Spleen (tissue), 11 donors: ENCODE data around the gene FOLR1. TPM values are rescaled to one million over a fixed set of nuclear protein-coding genes. Genes with fewer than 3 reads are reported as not detected.

Source experiments
- DNase-seq: peaks from one replicate; pipeline ENCODE4 v3.0.0-alpha.2; 2020
- H3K27ac ChIP-seq, 8 donors: fragments of 200-600 bp; sonication (generic) in 7 of 8; 1 replicate in 4 of 8; 2 replicates in 4 of 8; pipeline versions ENCODE4 v1.5.0 to v1.8.0; 2016 to 2021; ENCODE audit warnings: inconsistent platforms in 4 of 8, mild to moderate bottlenecking in 4 of 8, moderate library complexity in 1 of 8
- H3K27me3 ChIP-seq, 7 donors: fragments of 200-600 bp; sonication (generic) in 6 of 7; replicated peaks in 1 of 7; 1 replicate in 4 of 7; 2 replicates in 3 of 7; pipeline versions ENCODE4 v1.5.0 to v1.8.0; 2016 to 2021; ENCODE audit warnings: inconsistent platforms in 3 of 7, mild to moderate bottlenecking in 1 of 7
- H3K36me3 ChIP-seq, 6 donors: fragments of 200-600 bp; sonication (generic) in 5 of 6; 1 replicate in 4 of 6; 2 replicates in 2 of 6; pipeline versions ENCODE4 v1.5.0 to v1.8.0; 2016 to 2021; ENCODE audit warnings: inconsistent platforms in 2 of 6
- H3K4me1 ChIP-seq, 6 donors: fragments of 200-600 bp; sonication (generic) in 5 of 6; 1 replicate in 3 of 6; 2 replicates in 3 of 6; pipeline versions ENCODE4 v1.5.0 to v1.8.0; 2016 to 2021; ENCODE audit warnings: inconsistent platforms in 3 of 6
- H3K4me3 ChIP-seq, 8 donors: fragments of 200-600 bp; sonication (generic) in 7 of 8; 1 replicate in 4 of 8; 2 replicates in 4 of 8; pipeline versions ENCODE4 v1.5.0 to v1.8.0; 2016 to 2021; ENCODE audit warnings: inconsistent platforms in 4 of 8, mild to moderate bottlenecking in 4 of 8, moderate library complexity in 2 of 8
- H3K9me3 ChIP-seq, 8 donors: fragments of 200-600 bp; sonication (generic) in 7 of 8; 1 replicate in 4 of 8; 2 replicates in 4 of 8; pipeline versions ENCODE4 v1.5.0 to v1.8.0; 2016 to 2021; ENCODE audit warnings: inconsistent platforms in 4 of 8
- CTCF ChIP-seq, 11 experiments: fragments of 200-600 bp in 7 of 11; fragments of 450-650 bp in 4 of 11; sonication (generic) in 4 of 11; IDR thresholded peaks in 8 of 11; conservative IDR thresholded peaks in 3 of 11; 1 replicate in 7 of 11; 2 replicates in 4 of 11; pipeline versions ENCODE4 v1.4.0 to v1.8.0; 2016 to 2021; ENCODE audit warnings: antibody characterized with exemption in 11 of 11, inconsistent platforms in 4 of 11, mild to moderate bottlenecking in 1 of 11
- POLR2A ChIP-seq, 3 donors: fragments of 450-650 bp; IDR thresholded peaks; one replicate each; pipeline ENCODE4 v1.5.1; 2017; ENCODE audit warnings: antibody characterized with exemption in 3 of 3, mild to moderate bottlenecking in 1 of 3
- POLR2AphosphoS5 ChIP-seq, 3 donors: sonication (generic); formaldehyde crosslinking; IDR thresholded peaks; one replicate each; pipeline ENCODE4 v1.5.1; 2017; ENCODE audit warnings: antibody characterized with exemption in 3 of 3
- WGBS, 5 donors: extraction: QIAGEN DNeasy Blood & Tissue Kit in 3 of 5; methylation state at CpG; one replicate each; pipeline versions ENCODE4 v1.1.5 to v1.1.7; 2013 to 2018; 5-methylcytosine and 5-hydroxymethylcytosine counted together
- intact Hi-C: fragments of 100-400 bp; cut with DNase I; formaldehyde crosslinking; loops from one replicate; pipeline ENCODE4 v1.15.0; 2023; ENCODE audit warnings: low total_unique reads
- polyA plus RNA-seq, 3 donors: library from polyadenylated mRNA; stranded (reverse); fragments of 200-250 nt; gene quantifications; one replicate each; pipeline ENCODE4 v1.2.1, GENCODE V29; 2013
- total RNA-seq, 7 donors: library from RNA; depleted of rRNA in 3 of 7; stranded (reverse); fragments of >200 nt in 3 of 7; fragmentation: NEBNext Ultra II Directional in 4 of 7; extraction: Animal tissue kit (Norgen Biotek cat#: 25700) in 4 of 7; gene quantifications; one replicate each; pipeline versions ENCODE4 v1.1.0 to v1.2.1, GENCODE V29; 2016 to 2021
- donor health status: healthy with polysubstance abuse.
- donor health status: DM: no; HTN: no; CAD: no; lungs with moderate emphysema.
- donor health status: DM: no; HTN: no; CAD: no.
- donor health status: Bipolar disorder and iron deficiency.
- donor health status: healthy.
- donor health status: DM: no; HTN: no; CAD: no.
- donor health status: DM: yes; HTN: yes; CAD: no.

FOLR1 gene
- total and polyA plus RNA-seq, 10 donors: 0.10 TPM; not detected in 9

DNA sequence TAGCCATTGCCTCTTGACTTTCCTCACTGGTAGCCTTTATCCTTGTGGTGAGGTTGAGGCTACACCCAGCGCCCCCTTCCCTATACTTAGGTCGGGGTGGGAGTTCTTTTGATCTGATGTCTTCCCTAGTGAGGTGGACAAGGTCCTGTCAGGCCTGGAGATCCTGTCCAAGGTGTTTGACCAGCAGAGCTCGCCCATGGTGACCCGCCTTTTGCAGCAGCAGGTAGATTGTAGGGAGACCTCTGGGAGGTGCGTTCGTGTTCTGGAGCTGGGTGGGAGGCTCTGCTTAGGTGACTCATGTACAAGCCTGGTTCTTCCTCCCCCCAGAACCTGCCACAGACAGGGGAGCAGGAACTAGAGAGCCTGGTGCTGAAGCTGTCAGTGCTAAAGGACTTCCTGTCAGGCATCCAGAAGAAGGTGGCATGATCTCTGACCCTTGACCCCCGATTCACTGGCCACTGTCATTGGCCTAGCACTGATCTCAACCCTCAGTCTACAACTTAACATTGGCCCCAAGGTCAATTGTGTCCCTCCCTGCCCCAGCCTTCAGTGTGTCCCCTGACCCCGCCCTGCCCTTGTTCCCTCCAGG is 37.5 kb downstream of the FOLR1 start:
- WGBS, 5 donors: 91 to 96% (median 95%) methylated on average over 8 of the region's 8 CpGs
- peaks cover 8 to 54% (median 18%) of the 10 kb centered on the region in 6 donors for H3K4me1 ChIP-seq
- H3K27me3 ChIP-seq: no peaks in the 10 kb centered on the region
- no peaks in the 10 kb centered on the region for H3K9me3 ChIP-seq
- no peak overlapping the region for H3K4me3 ChIP-seq
- no peak overlapping the region for H3K27ac ChIP-seq
- TF ChIP-seq CTCF (IDR thresholded peaks at IDR 0.05 in 8 of 11, conservative IDR thresholded peaks at IDR 0.05 in 3 of 11): no peak
- TF ChIP-seq POLR2AphosphoS5 (IDR thresholded peaks at IDR 0.05): no peak
- TF ChIP-seq POLR2A (IDR thresholded peaks at IDR 0.05): no peak
- intact Hi-C loops: no loop called here
- DNase-seq: no peak
- H3K36me3 ChIP-seq: peaks cover 4 to 82% (median 63%) of the 10 kb centered on the region in 6 donors

GRCh38 chr11:72229925-72230763 is 38.2 kb downstream of the FOLR1 start:
- intact Hi-C loops: no loop called here
- H3K27me3 ChIP-seq: no peaks in the 10 kb centered on the region
- H3K4me3 ChIP-seq: no peak overlapping the region
- H3K27ac ChIP-seq: no peak overlapping the region
- TF ChIP-seq CTCF (IDR thresholded peaks at IDR 0.05 in 8 of 11, conservative IDR thresholded peaks at IDR 0.05 in 3 of 11) (no peak), POLR2AphosphoS5 (IDR thresholded peaks at IDR 0.05) (peak in 2 of 3 donors; percentile 27 to 59), POLR2A (IDR thresholded peaks at IDR 0.05) (no peak)
- peaks cover 4 to 89% (median 68%) of the 10 kb centered on the region in 6 donors for H3K36me3 ChIP-seq
- no peaks in the 10 kb centered on the region for H3K9me3 ChIP-seq
- peaks cover 8 to 52% (median 16%) of the 10 kb centered on the region in 6 donors for H3K4me1 ChIP-seq
- peak; percentile 72 for DNase-seq
- WGBS, 5 donors: 95 to 100% (median 96%) methylated on average over 7 to 21 of the region's 21 CpGs

- WGBS, 5 donors: 88 to 94% (median 91%) methylated on average over 8 to 18 of the region's 18 CpGs
- DNase-seq: no peak
- Histone ChIP-seq H3K36me3 (peaks cover 4 to 97% (median 76%) of the 10 kb centered on the region in 6 donors), H3K4me1 (peaks cover 1 to 45% (median 8%) of the 10 kb centered on the region in 6 donors), H3K9me3 (no peaks in the 10 kb centered on the region), H3K27ac (no peak overlapping the region), H3K27me3 (no peaks in the 10 kb centered on the region), H3K4me3 (no peak overlapping the region)
- intact Hi-C loops: no loop called here
- TF ChIP-seq CTCF (IDR thresholded peaks at IDR 0.05 in 8 of 11, conservative IDR thresholded peaks at IDR 0.05 in 3 of 11) (no peak), POLR2A (IDR thresholded peaks at IDR 0.05) (no peak), POLR2AphosphoS5 (IDR thresholded peaks at IDR 0.05) (peak in 1 of 3 donors; percentile 59)
These were observed 38.9 kb downstream of the FOLR1 start for GRCh38 chr11:72230764-72231365.
